RPMI8226 (cell line): Measurements from ENCODE around the gene PRPF38A.
"Not testable (repeated sequence)": the region's sequence is repeated elsewhere in the genome, so short reads cannot be mapped to it uniquely, and the experiment has no call there.

Experiments
- DNase-seq: peaks from one replicate; pipeline ENCODE4 v3.0.0-alpha.2; 2015

Gene PRPF38A

GRCh38 chr1:52404116-52404974, at the start of gene PRPF38A, which contains the start of gene ORC1:
Gene PRPF38A (plus strand): TSS chr1:52404602. CDS start chr1:52404750, 148 bp downstream.
Gene ORC1 (minus strand): TSS chr1:52404423. CDS start chr1:52402223, 2,200 bp downstream.
- peak; percentile 100 for DNase-seq

GRCh38 chr1:52355436-52355835, 49.0 kb upstream of the PRPF38A start:
- DNase-seq, result no peak

- no peak for DNase-seq
Measured at GRCh38 chr1:52355847-52356505, 48.4 kb upstream of the PRPF38A start.

GRCh38 chr1:52356818-52357355, 47.5 kb upstream of the PRPF38A start:
- DNase-seq, result no peak

GRCh38 chr1:52357397-52357796, 47.0 kb upstream of the PRPF38A start:
- no peak for DNase-seq

GRCh38 chr1:52358851-52359497, 45.4 kb upstream of the PRPF38A start:
- DNase-seq, result no peak

GRCh38 chr1:52359676-52360594, 44.5 kb upstream of the PRPF38A start:
- no peak for DNase-seq

GRCh38 chr1:52360595-52360968, 43.8 kb upstream of the PRPF38A start:
- no peak for DNase-seq

GRCh38 chr1:52364235-52364839, 40.1 kb upstream of the PRPF38A start:
- DNase-seq, result no peak

- DNase-seq, result peak; percentile 38
Measured at GRCh38 chr1:52365071-52365745, 39.2 kb upstream of the PRPF38A start.

- DNase-seq, result peak; percentile 100
Measured at GRCh38 chr1:52365746-52366516, 38.5 kb upstream of the PRPF38A start, which contains the start of gene CC2D1B. Gene CC2D1B (minus strand): TSS chr1:52366205. CDS start chr1:52364620, 1,585 bp downstream.

- DNase-seq, result no peak
Measured at GRCh38 chr1:52366517-52366827, 37.9 kb upstream of the PRPF38A start.

GRCh38 chr1:52367272-52367671, 37.1 kb upstream of the PRPF38A start:
- DNase-seq, result no peak

- DNase-seq, result peak; percentile 77
Measured at GRCh38 chr1:52368383-52369172, 35.8 kb upstream of the PRPF38A start.

- not testable (repeated sequence) for DNase-seq
Measured at GRCh38 chr1:52369851-52370250, 34.6 kb upstream of the PRPF38A start.

- DNase-seq, result no peak
Measured at GRCh38 chr1:52385376-52385775, 19.0 kb upstream of the PRPF38A start.

- DNase-seq, result no peak
Measured at GRCh38 chr1:52386458-52386857, 17.9 kb upstream of the PRPF38A start.

- DNase-seq, result no peak
Measured at GRCh38 chr1:52393174-52393573, 11.2 kb upstream of the PRPF38A start.

- no peak for DNase-seq
Measured at GRCh38 chr1:52399629-52400028, 4.8 kb upstream of the PRPF38A start.

GRCh38 chr1:52400131-52400530, 4.3 kb upstream of the PRPF38A start:
- no peak for DNase-seq
